Left ventricle myocardium inferior (tissue), 1 donor: ENCODE data around the gene RPRD1B. TPM values are rescaled to one million over a fixed set of nuclear protein-coding genes. Genes with fewer than 3 reads are reported as not detected.

Experiments used
- DNase-seq: peaks from one replicate; pipeline ENCODE4 v3.0.0-alpha.2; 2020
- H3K27ac ChIP-seq: fragments of 200-600 bp; replicated peaks from 2 replicates; pipeline ENCODE4 v1.8.0; 2021
- H3K27me3 ChIP-seq: fragments of 200-600 bp; 2 replicates; pipeline ENCODE4 v1.8.0; 2021; ENCODE audit warnings: low read depth
- H3K36me3 ChIP-seq: fragments of 200-600 bp; 2 replicates; pipeline ENCODE4 v1.8.0; 2021
- H3K4me1 ChIP-seq: fragments of 200-600 bp; 2 replicates; pipeline ENCODE4 v1.8.0; 2021
- H3K4me3 ChIP-seq: fragments of 200-600 bp; 2 replicates; pipeline ENCODE4 v1.8.0; 2021; ENCODE audit warnings: mild to moderate bottlenecking, moderate library complexity
- H3K9me3 ChIP-seq: fragments of 200-600 bp; replicated peaks from 2 replicates; pipeline ENCODE4 v1.8.0; 2021
- CTCF ChIP-seq: fragments of 200-600 bp; IDR thresholded peaks from 2 replicates; pipeline ENCODE4 v1.8.0; 2021; ENCODE audit warnings: antibody characterized with exemption, mild to moderate bottlenecking, borderline replicate concordance
- intact Hi-C: fragments of 100-400 bp; cut with micrococcal nuclease; formaldehyde crosslinking; loops from one replicate; pipeline ENCODE4 v1.11.0; 2022
- total RNA-seq: library from RNA; stranded (reverse); fragmentation: NEBNext Ultra II Directional; extraction: Animal tissue kit (Norgen Biotek cat#: 25700); gene quantifications from one replicate; pipeline ENCODE4 v1.2.1, GENCODE V29; 2021
- donor health status: DM: no; HTN: yes; CAD: no; lungs with severe emphysema.

The RPRD1B gene
- total RNA-seq, 1 donor from 2014 or later = 58.9 TPM

GRCh38 chr20:37991908-37992307 lies 41.6 kb upstream of the RPRD1B start:
- DNase-seq = no peak

DNA sequence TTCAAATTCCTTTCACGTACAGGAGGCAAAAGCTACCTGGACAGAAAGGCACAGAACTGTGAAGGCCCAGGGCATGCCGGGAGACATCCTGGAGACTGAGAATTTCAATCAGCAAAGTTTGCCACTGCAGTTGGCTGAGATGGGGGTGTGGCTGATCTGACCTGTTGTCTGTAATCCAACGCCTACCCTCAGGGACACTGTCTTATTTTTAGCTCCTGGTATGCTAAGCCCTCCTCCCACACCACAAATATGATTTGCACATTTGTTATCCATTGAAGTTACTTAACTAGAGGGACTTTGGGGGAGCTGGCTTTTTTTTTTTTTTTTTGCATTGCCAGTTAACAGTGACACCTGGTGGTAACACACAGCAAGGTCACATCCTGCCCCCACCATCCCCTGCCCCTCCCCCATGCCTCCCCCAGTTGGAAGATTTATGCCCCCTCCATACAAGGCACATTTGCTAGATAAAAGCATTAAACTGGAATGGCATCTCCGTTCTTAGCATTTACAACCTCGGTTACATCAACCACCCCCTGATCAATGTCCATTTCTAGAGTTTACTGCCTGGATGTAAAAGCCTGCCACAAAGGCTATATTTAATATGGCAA lies 40.6 kb upstream of the RPRD1B start:
- H3K36me3 ChIP-seq = peaks cover 50% of the 10 kb centered on the region
- DNase-seq = peak; percentile 39
- intact Hi-C loops = loop anchor here (10.0 kb wide), 1 partner anchor 428 kb away; no protein-coding TSS in a partner anchor

More at GRCh38 chr20:37991908-37992307, 41.6 kb upstream of the RPRD1B start:
- TF ChIP-seq CTCF = no peak
- H3K4me3 ChIP-seq = no peak overlapping the region
- no peaks in the 10 kb centered on the region for H3K9me3 ChIP-seq
- no peaks in the 10 kb centered on the region for H3K27me3 ChIP-seq
- peaks cover 40% of the 10 kb centered on the region for H3K36me3 ChIP-seq
- intact Hi-C loops = loop anchor here (10.0 kb wide), 1 partner anchor 427 kb away; no protein-coding TSS in a partner anchor
- peaks cover 98% of the 10 kb centered on the region for H3K4me1 ChIP-seq
- peak overlapping the region; percentile 91 for H3K27ac ChIP-seq

GRCh38 chr20:37994512-37994911 lies 39.0 kb upstream of the RPRD1B start:
- no peak overlapping the region for H3K4me3 ChIP-seq
- no peak for TF ChIP-seq CTCF
- no peak for DNase-seq
- H3K27me3 ChIP-seq = no peaks in the 10 kb centered on the region
- H3K36me3 ChIP-seq = peaks cover 60% of the 10 kb centered on the region
- H3K27ac ChIP-seq = peak overlapping the region; percentile 91
- intact Hi-C loops = loop anchor here (10.0 kb wide), 1 partner anchor 430 kb away; no protein-coding TSS in a partner anchor
- no peaks in the 10 kb centered on the region for H3K9me3 ChIP-seq
- H3K4me1 ChIP-seq = peaks cover 72% of the 10 kb centered on the region

More for the DNA sequence above, 40.6 kb upstream of the RPRD1B start:
- peak; percentile 76 for TF ChIP-seq CTCF
- H3K27me3 ChIP-seq = no peaks in the 10 kb centered on the region
- no peak overlapping the region for H3K4me3 ChIP-seq
- peak overlapping the region; percentile 91 for H3K27ac ChIP-seq
- H3K9me3 ChIP-seq = no peaks in the 10 kb centered on the region
- H3K4me1 ChIP-seq = peaks cover 88% of the 10 kb centered on the region

- H3K36me3 ChIP-seq = peaks cover 76% of the 10 kb centered on the region
- no peak for TF ChIP-seq CTCF
- intact Hi-C loops = loop anchor here (10.0 kb wide), 1 partner anchor 431 kb away; no protein-coding TSS in a partner anchor
- no peaks in the 10 kb centered on the region for H3K9me3 ChIP-seq
- DNase-seq = no peak
- H3K27me3 ChIP-seq = no peaks in the 10 kb centered on the region
- peak overlapping the region; percentile 33 for H3K27ac ChIP-seq
- peaks cover 57% of the 10 kb centered on the region for H3K4me1 ChIP-seq
- H3K4me3 ChIP-seq = no peak overlapping the region
These were observed 37.5 kb upstream of the RPRD1B start for GRCh38 chr20:37995856-37996605.

DNA sequence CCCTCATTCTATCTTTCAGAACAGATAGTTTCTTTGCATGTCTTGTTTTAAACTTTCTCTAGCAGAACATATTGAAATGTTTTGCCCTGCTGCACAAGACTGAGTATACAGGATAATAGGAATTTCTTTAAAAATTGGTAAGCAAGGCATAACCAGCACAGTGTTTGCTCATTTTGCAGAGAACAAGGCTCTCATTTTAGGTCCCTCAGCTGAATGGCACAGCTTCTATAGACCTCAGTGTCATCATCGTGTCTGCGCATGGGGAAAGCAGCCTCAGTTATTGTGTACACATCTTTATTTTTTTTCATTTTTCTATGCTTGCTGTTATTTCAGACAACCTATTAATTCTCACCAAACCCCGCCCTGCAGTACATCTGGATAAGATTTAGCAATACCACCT lies 36.0 kb upstream of the RPRD1B start:
- Histone ChIP-seq H3K27me3 (no peaks in the 10 kb centered on the region), H3K36me3 (peaks cover 90% of the 10 kb centered on the region), H3K27ac (no peak overlapping the region), H3K4me1 (peaks cover 49% of the 10 kb centered on the region), H3K9me3 (no peaks in the 10 kb centered on the region), H3K4me3 (no peak overlapping the region)
- intact Hi-C loops = loop anchor here (10.0 kb wide), 1 partner anchor 433 kb away; no protein-coding TSS in a partner anchor
- TF ChIP-seq CTCF = no peak
- DNase-seq = no peak
